ENCODE measurements around the gene PLEKHB1.

- TF ChIP-seq, protein P1, sequence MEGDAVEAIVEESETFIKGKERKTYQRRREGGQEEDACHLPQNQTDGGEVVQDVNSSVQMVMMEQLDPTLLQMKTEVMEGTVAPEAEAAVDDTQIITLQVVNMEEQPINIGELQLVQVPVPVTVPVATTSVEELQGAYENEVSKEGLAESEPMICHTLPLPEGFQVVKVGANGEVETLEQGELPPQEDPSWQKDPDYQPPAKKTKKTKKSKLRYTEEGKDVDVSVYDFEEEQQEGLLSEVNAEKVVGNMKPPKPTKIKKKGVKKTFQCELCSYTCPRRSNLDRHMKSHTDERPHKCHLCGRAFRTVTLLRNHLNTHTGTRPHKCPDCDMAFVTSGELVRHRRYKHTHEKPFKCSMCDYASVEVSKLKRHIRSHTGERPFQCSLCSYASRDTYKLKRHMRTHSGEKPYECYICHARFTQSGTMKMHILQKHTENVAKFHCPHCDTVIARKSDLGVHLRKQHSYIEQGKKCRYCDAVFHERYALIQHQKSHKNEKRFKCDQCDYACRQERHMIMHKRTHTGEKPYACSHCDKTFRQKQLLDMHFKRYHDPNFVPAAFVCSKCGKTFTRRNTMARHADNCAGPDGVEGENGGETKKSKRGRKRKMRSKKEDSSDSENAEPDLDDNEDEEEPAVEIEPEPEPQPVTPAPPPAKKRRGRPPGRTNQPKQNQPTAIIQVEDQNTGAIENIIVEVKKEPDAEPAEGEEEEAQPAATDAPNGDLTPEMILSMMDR (IDR thresholded peaks at IDR 0.05): no peak
- TF ChIP-seq POLR2A (IDR thresholded peaks at IDR 0.05): no peak
Measured at GRCh38 chr11:73637012-73637411, 9.4 kb upstream of the PLEKHB1 start.

All from testis (tissue), 2 donors.